ENCODE data around the gene AGXT.

Gene AGXT

GRCh38 chr2:240869956-240870875 is 1.6 kb downstream of the AGXT start:
- DNase-seq (ENCODE audit: low spot score): no peak

GRCh38 chr2:240871071-240871958 is 2.7 kb downstream of the AGXT start:
- no peak for DNase-seq (ENCODE audit: low spot score)

GRCh38 chr2:240872317-240873097 is 3.9 kb downstream of the AGXT start:
- DNase-seq (ENCODE audit: low spot score): no peak

- no peak for DNase-seq (ENCODE audit: low spot score)
These were observed 4.6 kb downstream of the AGXT start for GRCh38 chr2:240873098-240873788.

GRCh38 chr2:240873805-240874714 is 5.4 kb downstream of the AGXT start:
- DNase-seq (ENCODE audit: low spot score): no peak

GRCh38 chr2:240874715-240875227 is 6.1 kb downstream of the AGXT start:
- DNase-seq (ENCODE audit: low spot score): no peak

- no peak for DNase-seq (ENCODE audit: low spot score)
These were observed 6.8 kb downstream of the AGXT start for GRCh38 chr2:240875228-240876034.

- no peak for DNase-seq (ENCODE audit: low spot score)
These were observed 7.4 kb downstream of the AGXT start for GRCh38 chr2:240876035-240876474.

- no peak for DNase-seq (ENCODE audit: low spot score)
These were observed 8.0 kb downstream of the AGXT start for GRCh38 chr2:240876475-240877251.

- DNase-seq (ENCODE audit: low spot score): no peak
These were observed 9.1 kb downstream of the AGXT start for GRCh38 chr2:240877460-240878340.

GRCh38 chr2:240878341-240878936 is 9.8 kb downstream of the AGXT start:
- DNase-seq (ENCODE audit: low spot score): no peak

GRCh38 chr2:240879105-240879504 is 10.5 kb downstream of the AGXT start:
- no peak for DNase-seq (ENCODE audit: low spot score)

- no peak for DNase-seq (ENCODE audit: low spot score)
These were observed 13.3 kb downstream of the AGXT start for GRCh38 chr2:240881913-240882312.

- no peak for DNase-seq (ENCODE audit: low spot score)
These were observed 15.6 kb downstream of the AGXT start for GRCh38 chr2:240884221-240884620.

GRCh38 chr2:240884745-240885144 is 16.1 kb downstream of the AGXT start:
- DNase-seq (ENCODE audit: low spot score): no peak

GRCh38 chr2:240885566-240885965 is 16.9 kb downstream of the AGXT start:
- no peak for DNase-seq (ENCODE audit: low spot score)

GRCh38 chr2:240886023-240886565 is 17.5 kb downstream of the AGXT start:
- no peak for DNase-seq (ENCODE audit: low spot score)
